Hematopoietic multipotent progenitor cell treated with erythropoietin and hydrocortisone succinate and interleukin-3 and kit ligand, for 4 days (in vitro differentiated cells): ENCODE data around the gene IQSEC1.

Experiments
- DNase-seq: peaks from one replicate; pipeline ENCODE4 v3.0.0-alpha.2; 2015

IQSEC1 gene

GRCh38 chr3:13013994-13014754 lies 59.1 kb downstream of the IQSEC1 start:
- DNase-seq: peak; percentile 76

- DNase-seq: no peak
These were observed 59.7 kb downstream of the IQSEC1 start for GRCh38 chr3:13013566-13013965.

GRCh38 chr3:13013151-13013561 lies 60.1 kb downstream of the IQSEC1 start:
- peak; percentile 61 for DNase-seq

- peak; percentile 93 for DNase-seq
These were observed 61.0 kb downstream of the IQSEC1 start for GRCh38 chr3:13012221-13012691.

- peak; percentile 76 for DNase-seq
These were observed 61.5 kb downstream of the IQSEC1 start for GRCh38 chr3:13011573-13012220.

- no peak for DNase-seq
These were observed 62.3 kb downstream of the IQSEC1 start for GRCh38 chr3:13010780-13011572.

- DNase-seq: no peak
These were observed 63.3 kb downstream of the IQSEC1 start for GRCh38 chr3:13009946-13010315.

GRCh38 chr3:13009132-13009945 lies 63.9 kb downstream of the IQSEC1 start:
- peak; percentile 97 for DNase-seq

- no peak for DNase-seq
These were observed 64.9 kb downstream of the IQSEC1 start for GRCh38 chr3:13008155-13008995.

GRCh38 chr3:13007251-13007941 lies 65.8 kb downstream of the IQSEC1 start:
- peak; percentile 55 for DNase-seq

GRCh38 chr3:13006216-13006990 lies 66.8 kb downstream of the IQSEC1 start:
- no peak for DNase-seq

GRCh38 chr3:13005301-13005700 lies 67.9 kb downstream of the IQSEC1 start:
- DNase-seq: no peak

- no peak for DNase-seq
These were observed 68.9 kb downstream of the IQSEC1 start for GRCh38 chr3:13004376-13004775.

GRCh38 chr3:13003608-13004007 lies 69.6 kb downstream of the IQSEC1 start:
- DNase-seq: no peak

GRCh38 chr3:13002398-13003124 lies 70.7 kb downstream of the IQSEC1 start:
- peak; percentile 78 for DNase-seq

GRCh38 chr3:12999147-13000140 lies 73.8 kb downstream of the IQSEC1 start:
- DNase-seq: peak; percentile 97

GRCh38 chr3:12998648-12999047 lies 74.6 kb downstream of the IQSEC1 start:
- peak; percentile 42 for DNase-seq

- DNase-seq: no peak
These were observed 75.8 kb downstream of the IQSEC1 start for GRCh38 chr3:12997387-12997786.
